HG02885 (cell line): ENCODE results near the gene RAB29.

Source experiments
- ATAC-seq: cut with Tn5 transposase; IDR thresholded peaks from one replicate; pipeline ENCODE4 v1.9.1; 2021; ENCODE audit warnings: mild to moderate bottlenecking; ENCODE audit not compliant: unreplicated experiment, poor library complexity

RAB29 gene

DNA sequence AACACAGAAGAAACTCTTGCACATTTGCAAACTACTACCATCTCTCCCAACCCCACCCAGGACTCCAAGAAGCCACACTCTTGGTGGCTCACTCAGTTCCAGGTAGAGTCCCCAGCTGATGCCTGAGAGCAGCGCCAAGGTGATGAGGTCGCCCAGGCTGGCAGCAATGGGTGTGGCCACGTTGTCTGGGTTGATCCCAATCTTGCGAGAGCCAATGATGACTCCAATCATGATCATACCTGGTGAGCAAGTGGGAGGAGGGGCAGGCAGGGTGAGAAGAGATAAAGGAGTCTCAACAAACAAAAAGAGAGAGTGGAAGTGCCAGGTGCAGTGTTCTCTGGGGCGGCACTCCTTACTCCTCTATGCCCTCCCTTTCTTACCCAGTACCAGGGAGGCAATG lies 23.3 kb upstream of the RAB29 start:
- no peak for ATAC-seq

DNA sequence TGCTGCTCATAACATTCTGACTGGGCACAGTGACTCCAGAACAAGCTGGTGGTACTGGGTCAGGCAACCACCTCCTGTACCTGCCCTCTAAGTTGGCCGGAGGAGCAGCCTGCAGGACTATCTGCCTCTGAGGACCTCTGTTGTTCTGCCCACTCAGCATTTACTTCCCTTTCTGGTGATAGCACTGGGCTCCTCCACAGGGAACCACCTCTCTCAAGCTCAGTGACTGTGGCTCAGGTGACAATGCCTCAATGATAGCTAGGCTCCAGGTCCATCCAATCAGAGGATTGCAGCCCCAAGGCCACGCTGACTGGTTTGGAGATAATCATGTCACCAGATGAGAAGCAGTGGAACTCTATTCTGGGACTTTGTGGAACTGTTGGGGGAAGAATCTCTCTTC lies 21.9 kb upstream of the RAB29 start:
- no peak for ATAC-seq

DNA sequence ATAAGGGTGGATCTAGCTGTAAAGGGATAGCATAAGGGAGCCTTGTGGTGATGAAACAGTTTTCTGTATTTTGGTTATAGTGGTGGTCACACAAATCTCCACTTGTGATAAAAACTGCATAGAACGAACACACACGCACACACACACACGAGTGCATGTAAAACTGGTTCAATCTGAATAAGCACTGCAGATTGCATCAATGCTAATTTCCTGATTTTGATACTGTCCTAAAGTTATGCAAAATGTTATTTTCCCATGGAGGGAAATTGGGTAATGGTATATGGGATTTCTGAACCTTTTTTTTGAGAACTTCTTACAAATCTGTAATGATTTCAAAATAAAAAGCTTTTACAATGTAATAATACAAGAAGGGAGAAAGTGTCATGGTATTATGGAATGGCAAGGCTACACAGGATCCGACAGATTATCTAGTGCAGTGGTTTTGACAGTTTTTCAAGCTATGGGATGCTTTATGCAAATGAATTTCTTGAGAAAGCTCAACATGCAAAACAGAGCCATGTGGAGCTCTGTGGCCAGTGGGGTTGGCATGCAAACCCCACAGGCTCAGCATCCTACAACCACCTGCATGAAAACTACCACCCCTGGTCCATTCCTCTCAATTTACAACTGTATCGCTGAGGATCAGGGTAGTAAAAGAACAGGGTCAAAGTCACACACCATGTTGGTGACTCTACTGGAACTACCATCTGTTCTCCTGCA lies 18.9 kb upstream of the RAB29 start:
- no peak for ATAC-seq

DNA sequence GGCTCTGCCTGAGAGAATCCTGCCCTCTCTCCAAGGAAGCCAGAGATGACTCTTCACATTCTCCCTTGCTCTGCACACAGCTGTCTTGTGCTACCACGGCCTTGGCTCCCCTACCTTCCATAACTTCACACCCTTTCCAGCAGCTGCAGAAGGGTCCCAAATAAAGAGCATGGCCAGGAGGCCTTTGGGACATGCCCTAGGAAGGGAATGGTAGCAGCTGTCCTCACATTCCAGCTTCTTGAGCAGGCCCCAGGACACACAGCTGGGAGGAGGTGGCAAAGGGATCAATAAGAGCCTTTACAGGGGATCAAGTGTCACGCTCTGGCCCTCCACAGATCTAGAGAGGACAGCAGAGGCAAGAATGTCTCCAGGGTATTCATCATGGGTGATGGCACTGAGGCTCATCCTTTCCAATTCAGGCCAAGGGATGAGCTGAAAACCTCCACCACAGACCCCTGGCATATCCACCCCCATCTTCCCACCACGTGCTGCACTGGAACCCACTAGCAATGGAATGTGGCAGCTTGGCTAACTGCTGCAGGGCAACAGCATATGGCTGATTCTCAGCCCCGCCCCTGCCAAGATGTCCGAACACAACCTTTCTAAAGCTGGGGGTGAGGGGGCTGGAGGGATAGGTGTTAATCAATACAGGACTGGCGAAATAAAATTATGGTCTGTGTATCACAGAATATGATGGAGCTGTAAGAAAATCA lies 17.8 kb upstream of the RAB29 start:
- ATAC-seq, result no peak

DNA sequence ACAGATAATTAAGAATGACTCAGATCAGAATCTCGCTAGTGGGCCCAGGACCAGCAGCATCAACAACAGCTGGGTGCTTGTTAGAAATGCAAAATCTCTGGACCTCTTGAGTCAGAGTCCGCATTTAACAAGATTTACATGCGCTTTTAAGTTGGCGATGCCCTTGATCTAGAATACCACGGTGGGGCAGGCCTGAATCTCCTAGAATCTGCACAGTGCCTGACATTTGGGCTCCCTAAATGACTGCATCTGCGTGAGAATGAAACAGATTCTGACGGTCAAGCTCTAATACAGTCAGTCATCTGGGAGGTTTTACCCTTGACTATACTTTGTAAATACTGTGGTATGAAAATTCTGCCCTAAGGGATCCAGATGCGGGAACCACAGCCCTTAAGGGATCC lies 17.2 kb upstream of the RAB29 start:
- ATAC-seq, result no peak

DNA sequence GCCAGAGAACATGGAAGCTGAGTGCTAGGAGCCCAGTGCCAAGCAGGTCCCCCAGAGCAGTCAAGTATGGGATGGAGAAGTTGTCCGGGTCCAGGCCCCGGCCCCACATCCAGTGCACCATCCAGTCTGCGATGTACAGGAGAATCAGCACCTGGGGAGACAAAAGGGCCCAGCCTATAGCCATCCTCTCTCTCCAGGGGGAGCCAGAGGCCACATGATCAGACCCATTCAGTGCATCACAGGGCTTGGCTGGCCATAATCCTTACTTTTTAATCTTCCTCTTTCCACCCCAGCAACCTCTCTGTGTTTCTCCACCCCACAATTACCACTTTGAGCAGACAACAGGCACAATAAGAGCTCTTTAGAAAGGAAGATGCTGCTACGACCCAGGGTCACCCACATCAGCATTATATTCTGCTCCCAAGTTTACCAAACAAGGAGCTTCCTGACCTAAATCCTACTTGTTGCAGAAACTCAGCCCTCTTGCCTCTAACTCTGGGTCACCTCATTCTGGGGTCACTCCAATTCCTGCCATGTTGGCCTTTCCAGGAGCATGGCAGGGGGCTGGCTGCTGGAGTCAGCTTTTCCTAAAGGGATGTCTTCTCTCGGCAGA lies 16.4 kb upstream of the RAB29 start:
- peak; percentile 73 for ATAC-seq

DNA sequence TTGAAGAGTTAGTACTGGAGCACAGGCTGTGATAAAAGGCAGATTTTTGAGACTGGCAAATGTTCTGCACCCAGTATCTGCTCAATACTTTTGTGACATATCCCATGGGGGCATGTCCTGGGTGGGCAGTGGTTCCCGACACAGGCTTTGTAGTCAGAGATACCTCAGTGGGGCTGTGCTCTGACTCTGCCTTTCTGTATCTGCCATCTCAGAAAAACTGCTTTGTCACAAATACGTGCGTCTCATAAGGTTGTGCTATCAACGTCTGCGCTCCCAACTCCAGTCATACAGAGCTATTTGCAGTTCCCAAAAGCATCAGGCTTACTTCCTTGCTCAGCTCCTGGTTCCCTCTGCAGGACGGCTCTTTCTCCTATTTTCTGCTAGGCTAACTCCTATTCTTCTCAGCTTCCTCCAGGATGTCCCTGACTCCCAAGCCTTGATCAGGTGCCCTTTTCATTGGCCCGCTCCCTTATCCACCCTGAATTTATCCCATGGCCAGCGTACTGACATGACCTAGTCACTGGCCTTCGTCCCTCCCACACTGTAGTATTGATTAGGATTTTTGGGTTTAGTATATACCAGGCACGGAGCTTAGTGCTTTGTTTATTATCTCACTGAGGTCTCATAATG lies 12.1 kb upstream of the RAB29 start:
- no peak for ATAC-seq

DNA sequence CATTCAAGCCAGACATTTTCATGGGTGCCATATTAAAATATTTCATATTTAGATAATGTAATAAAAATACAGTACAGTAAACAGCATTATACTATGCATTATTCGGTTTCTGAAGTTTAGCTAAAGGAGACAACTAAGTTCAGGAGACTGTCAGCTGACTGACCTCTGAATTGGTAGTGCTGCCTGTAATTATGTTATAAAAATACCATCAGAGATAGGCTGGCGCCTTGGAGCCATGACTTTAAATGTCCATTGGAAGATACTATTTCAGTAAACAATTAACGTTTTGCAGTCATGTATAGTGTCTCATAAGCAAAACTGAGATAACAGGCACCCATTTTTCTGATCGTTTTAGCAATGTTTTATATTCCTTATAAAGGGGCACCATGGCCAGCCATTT lies 11.3 kb upstream of the RAB29 start:
- no peak for ATAC-seq

DNA sequence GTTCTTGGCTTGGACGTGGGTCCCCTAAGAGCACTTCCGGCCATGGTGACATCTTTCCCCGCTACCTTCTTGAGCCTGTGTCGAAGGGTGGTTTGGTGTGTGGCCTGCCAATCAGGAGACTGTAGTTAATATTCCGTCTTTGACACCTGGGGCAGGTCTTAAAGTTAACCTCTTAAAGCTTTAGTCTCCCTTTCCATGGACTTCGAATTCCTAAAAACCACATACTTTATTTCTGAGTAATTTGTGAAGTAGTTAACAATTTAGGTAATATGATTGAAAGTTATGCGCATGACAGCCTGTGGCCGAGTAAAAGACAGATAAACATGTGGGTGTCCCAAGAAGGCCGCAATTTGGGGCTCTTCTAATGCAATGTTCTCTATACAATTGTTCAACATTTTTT lies 10.2 kb upstream of the RAB29 start:
- no peak for ATAC-seq

DNA sequence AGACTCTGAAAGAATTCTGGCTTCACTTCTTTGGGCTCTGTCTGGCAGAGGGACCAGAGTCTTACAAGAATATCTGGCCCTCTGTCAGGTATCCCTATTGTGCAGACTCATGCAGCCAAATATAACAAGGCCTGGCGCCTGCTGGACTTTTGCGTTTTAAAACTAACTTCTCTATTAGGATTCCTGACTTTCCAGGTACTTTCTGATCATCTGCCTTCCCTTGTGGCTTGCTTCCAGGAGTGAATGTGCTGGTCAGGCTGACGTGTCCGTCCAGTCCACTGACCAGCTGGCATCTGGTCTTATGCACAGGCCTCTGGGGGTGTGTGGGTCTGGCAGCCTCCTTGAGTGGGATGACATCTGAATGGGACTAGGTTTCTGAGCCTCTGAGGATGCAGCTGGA lies 8.6 kb upstream of the RAB29 start:
- ATAC-seq, result no peak

DNA sequence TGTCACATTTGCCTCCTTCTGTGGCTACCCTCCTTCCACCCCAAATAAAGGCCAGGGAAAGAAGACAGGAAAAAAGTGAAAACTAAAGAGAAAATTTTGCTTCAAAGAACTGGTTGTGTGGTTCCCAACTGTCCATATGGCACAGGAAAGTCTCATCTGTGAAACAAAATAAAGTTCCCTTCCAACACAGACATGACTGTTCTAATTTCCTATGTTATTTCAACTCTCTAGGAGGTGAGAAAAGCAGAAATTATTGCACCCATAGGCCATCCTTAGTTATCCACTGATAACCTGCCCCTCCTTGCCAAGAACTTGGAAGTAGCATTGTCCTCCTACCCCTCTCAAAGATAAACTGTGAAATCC lies 8.1 kb upstream of the RAB29 start:
- no peak for ATAC-seq

DNA sequence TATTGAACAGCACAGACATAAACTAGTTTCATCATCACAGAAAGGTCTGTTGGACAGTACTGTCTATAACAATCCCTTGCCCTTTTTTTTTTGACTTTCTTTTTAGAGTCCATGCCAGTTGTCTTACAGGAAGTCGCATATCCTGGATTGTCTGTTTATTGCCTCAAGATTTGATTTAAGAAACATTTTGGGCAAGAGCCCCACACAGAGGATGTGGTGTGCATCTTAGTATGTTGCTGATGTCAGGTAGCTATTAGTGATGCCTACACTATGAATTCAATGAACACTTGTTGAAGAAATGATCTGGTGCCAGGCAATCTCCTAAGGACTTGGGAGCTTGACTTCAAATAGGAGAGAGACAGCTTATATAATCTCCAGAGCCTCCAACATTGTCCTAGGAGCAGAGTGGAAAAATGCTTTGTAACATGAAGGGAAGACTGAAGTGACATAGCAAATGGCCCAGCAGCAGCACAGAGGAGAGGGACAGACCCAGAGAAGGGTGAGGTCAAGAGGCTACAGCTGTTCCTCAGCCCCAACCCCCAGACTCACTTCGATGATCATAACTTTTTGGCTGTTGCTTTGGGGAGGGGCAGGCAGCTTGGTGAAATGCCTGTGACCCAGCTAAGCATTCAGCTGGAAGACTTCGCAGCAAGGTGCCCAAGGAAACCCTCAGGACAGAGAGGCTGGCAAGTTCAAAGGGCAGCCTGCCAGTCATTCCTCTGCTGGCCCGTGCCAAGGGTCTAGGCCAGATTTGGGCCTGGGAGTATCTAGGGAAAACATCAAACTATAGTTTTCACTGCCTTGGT lies 7.5 kb upstream of the RAB29 start:
- ATAC-seq, result no peak

DNA sequence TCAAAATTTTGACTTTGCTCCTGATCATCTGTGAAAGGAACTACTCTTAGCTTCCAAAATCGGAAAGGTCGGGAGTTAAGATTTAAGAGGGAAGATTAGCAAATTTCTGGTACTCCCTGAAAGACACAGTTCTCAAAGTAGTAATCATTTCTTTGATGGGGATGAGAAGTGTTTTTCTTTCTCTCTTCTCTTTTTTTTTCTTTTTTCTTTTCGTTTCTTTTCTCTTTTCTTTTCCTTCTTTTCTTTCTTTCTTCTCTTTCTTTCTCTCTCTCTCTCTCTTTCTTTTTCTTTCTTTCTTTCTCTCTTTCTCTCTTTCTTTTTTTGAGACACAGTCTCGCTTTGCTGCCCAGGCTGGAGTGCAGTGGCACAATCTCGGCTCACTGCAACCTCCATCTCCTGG lies 5.1 kb upstream of the RAB29 start:
- ATAC-seq, result no peak

DNA sequence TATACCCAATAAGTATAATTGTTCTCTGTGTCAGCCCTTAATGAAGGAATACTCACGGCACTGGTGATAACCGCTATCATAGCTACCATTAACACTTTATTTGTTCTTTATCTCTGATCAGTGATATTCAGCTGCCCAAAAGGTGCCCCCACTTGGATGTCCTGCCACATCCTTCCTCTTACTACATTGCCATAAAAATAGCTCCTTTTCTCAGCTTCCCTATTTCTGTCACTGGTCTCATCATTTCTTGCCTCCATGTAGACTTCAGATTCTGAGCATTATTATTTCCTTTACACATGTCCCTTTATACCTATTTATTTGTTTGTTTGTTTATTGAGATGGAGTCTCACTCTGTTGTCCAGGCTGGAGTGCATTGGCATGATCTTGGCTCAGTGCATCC lies 2.7 kb upstream of the RAB29 start:
- no peak for ATAC-seq

DNA sequence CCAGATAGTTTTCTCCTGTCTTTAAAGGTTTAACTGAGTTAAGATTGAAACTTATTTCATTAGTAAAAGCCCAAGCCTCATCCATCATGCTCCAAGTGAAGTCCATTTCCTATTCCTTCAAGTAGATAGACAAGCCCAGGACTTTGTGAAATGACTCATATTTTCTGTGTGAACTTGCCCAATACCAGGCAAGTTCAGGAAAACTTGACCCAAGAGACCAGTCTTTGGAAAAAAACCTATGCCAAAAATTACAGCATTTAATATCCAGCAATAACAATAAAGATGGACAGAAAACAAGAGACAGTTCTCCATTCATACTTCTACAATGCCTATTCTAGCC lies 405 bp upstream of the RAB29 start:
- no peak for ATAC-seq

DNA sequence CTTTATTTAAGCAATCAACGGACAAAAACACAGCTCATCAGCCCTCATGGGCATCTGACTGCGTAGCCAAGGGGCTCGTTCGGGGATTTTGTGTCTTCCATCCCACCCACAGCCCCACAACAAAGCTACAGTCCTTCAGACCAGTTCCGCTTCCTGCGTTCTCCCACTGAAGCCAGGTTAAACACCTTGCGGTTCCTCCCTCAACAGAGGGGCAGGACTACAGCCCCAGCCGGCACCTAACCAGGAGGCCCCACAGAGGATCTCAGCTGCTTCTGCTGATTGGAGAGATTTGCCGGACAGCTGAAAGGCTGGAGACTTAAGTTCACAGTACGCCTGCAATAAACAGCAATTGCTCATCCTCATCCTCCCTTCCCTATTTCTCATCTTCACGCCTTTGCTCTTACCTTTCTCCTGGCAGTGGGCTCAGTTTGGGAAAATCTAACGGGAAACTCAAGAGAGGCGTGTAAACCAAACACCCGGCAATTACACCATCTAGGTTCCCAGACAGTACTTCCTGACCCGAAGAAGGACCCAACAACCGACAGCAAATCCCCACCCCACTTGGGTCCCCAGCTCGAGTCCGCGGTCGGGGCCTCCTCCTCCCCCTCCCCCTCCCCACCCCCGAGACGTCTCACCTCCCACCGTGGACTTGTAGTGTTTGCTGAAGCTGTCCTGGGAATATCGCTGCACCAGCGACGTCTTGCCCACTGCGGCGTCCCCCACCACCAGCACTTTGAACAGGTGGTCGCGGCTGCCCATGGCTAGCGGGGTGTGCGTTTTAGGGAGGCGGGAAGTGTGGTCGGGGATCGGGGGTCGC lies 876 bp downstream of the RAB29 start:
- peak; percentile 32 for ATAC-seq

DNA sequence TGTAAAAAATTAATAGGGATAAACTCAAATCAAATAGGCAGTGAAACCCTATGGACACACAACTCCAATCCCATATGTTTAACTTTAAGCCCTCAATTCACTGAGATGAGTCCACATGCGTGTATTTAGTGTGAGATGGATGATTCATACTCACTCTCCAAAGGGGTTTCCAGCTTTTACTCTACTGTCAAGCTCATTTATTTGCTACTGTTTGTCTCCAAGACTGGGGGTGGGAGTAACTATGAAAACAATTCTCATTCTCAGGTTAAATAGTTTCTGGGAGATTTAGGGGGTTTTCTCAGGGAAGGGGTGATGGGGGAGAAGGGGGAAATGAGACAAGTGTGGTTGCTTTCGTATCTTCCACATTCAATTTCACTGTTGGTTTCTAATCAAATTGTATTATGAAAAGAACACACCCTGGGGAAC lies 2.7 kb downstream of the RAB29 start:
- no peak for ATAC-seq

DNA sequence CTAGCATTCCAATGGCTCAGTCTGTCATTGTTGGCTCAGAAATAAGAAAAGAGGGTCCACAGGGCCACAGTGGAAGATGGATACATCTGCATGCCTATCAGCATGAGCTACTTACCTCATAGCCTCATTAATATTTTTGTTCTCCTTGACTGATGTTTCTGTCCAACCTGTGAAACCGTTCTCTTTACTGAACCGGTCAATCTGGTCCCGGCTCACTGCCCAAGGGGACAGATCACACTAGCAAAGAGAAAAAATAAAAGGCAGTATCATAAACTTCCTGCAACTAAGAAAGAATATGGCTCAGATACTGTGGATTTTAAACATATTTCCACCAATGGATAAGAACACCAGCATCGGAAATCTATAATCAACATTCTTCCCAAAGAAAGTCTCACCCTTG lies 4.7 kb downstream of the RAB29 start:
- no peak for ATAC-seq

DNA sequence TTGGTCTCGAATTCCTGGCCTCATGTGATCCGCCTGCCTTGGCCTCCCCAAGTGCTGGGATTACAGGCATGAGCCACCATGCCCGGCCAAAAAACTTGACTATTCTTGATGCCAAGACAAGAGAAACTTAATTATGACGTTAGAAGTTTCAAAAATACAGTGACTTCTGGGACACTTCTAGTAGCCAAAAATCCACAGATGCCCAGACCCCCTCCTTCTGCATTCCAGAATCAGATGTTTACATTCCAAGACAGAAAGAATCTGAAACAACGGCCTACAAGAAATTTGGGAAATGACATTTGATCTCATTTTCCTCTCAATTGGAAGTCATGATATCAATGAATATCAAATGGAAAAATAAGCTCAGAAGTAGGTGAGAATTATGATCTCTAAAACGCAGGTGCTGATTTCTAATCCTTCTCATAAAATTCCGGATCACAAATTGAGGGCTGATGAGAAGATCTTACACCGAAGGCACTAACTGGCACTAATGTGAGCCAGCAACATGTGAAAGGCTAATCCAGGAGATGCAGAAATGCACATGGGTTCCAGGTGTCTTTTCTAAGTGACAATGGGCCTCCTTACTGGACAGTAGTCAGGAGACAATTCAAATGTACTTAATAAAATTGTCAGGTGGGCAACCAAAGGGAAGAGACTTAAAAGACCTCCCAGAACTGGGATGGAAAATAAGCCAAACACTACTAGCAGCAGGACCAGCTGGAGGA lies 5.5 kb downstream of the RAB29 start:
- no peak for ATAC-seq
